ENCODE results near the gene CEP170B.
"Not testable (repeated sequence)": the region's sequence is repeated elsewhere in the genome, so short reads cannot be mapped to it uniquely, and the experiment has no call there.

The CEP170B gene

GRCh38 chr14:104887623-104888488 is 22.8 kb downstream of the CEP170B start:
- Histone ChIP-seq H3K9me3 (ENCODE audit: control insufficient read depth, insufficient read depth, low read length) (no peaks in the 10 kb centered on the region), H3K36me3 (ENCODE audit: control insufficient read depth, insufficient read depth, low read length) (peaks cover 30% of the 10 kb centered on the region), H3K27ac (ENCODE audit: low read depth, low read length) (no peak overlapping the region), H3K4me1 (ENCODE audit: control insufficient read depth, insufficient read depth, low read length) (no peaks in the 10 kb centered on the region), H3K9ac (ENCODE audit: low read depth, low read length) (no peak overlapping the region), H3K4me3 (ENCODE audit: low read depth, low read length) (no peak overlapping the region), H3K27me3 (ENCODE audit: control insufficient read depth, insufficient read depth, low read length) (no peaks in the 10 kb centered on the region)

GRCh38 chr14:104888489-104889374 is 23.7 kb downstream of the CEP170B start:
- Histone ChIP-seq H3K4me1 (ENCODE audit: control insufficient read depth, insufficient read depth, low read length) (no peaks in the 10 kb centered on the region), H3K36me3 (ENCODE audit: control insufficient read depth, insufficient read depth, low read length) (peaks cover 22% of the 10 kb centered on the region)

GRCh38 chr14:104889375-104889757 is 24.3 kb downstream of the CEP170B start:
- Histone ChIP-seq H3K27ac (ENCODE audit: low read depth, low read length) (no peak overlapping the region), H3K4me1 (ENCODE audit: control insufficient read depth, insufficient read depth, low read length) (no peaks in the 10 kb centered on the region), H3K27me3 (ENCODE audit: control insufficient read depth, insufficient read depth, low read length) (no peaks in the 10 kb centered on the region)

More at GRCh38 chr14:104888489-104889374, 23.7 kb downstream of the CEP170B start:
- Histone ChIP-seq H3K27me3 (ENCODE audit: control insufficient read depth, insufficient read depth, low read length) (no peaks in the 10 kb centered on the region), H3K9me3 (ENCODE audit: control insufficient read depth, insufficient read depth, low read length) (no peaks in the 10 kb centered on the region), H3K9ac (ENCODE audit: low read depth, low read length) (no peak overlapping the region), H3K27ac (ENCODE audit: low read depth, low read length) (no peak overlapping the region), H3K4me3 (ENCODE audit: low read depth, low read length) (no peak overlapping the region)

GRCh38 chr14:104890292-104890691 is 25.2 kb downstream of the CEP170B start:
- H3K27me3 ChIP-seq (ENCODE audit: control insufficient read depth, insufficient read depth, low read length); H3K27ac ChIP-seq (ENCODE audit: low read depth, low read length); H3K4me3 ChIP-seq (ENCODE audit: low read depth, low read length); H3K9me3 ChIP-seq (ENCODE audit: control insufficient read depth, insufficient read depth, low read length); H3K4me1 ChIP-seq (ENCODE audit: control insufficient read depth, insufficient read depth, low read length); H3K9ac ChIP-seq (ENCODE audit: low read depth, low read length): not testable (repeated sequence)
- peaks cover 21% of the 10 kb centered on the region for H3K36me3 ChIP-seq (ENCODE audit: control insufficient read depth, insufficient read depth, low read length)

More at GRCh38 chr14:104889375-104889757, 24.3 kb downstream of the CEP170B start:
- Histone ChIP-seq H3K36me3 (ENCODE audit: control insufficient read depth, insufficient read depth, low read length) (peaks cover 20% of the 10 kb centered on the region), H3K9ac (ENCODE audit: low read depth, low read length) (no peak overlapping the region), H3K9me3 (ENCODE audit: control insufficient read depth, insufficient read depth, low read length) (no peaks in the 10 kb centered on the region), H3K4me3 (ENCODE audit: low read depth, low read length) (no peak overlapping the region)

- no peaks in the 10 kb centered on the region for H3K4me1 ChIP-seq (ENCODE audit: control insufficient read depth, insufficient read depth, low read length)
- H3K36me3 ChIP-seq (ENCODE audit: control insufficient read depth, insufficient read depth, low read length), result peaks cover 18% of the 10 kb centered on the region
- H3K27ac ChIP-seq (ENCODE audit: low read depth, low read length), result no peak overlapping the region
- H3K9me3 ChIP-seq (ENCODE audit: control insufficient read depth, insufficient read depth, low read length), result no peaks in the 10 kb centered on the region
- H3K9ac ChIP-seq (ENCODE audit: low read depth, low read length), result no peak overlapping the region
- no peaks in the 10 kb centered on the region for H3K27me3 ChIP-seq (ENCODE audit: control insufficient read depth, insufficient read depth, low read length)
- H3K4me3 ChIP-seq (ENCODE audit: low read depth, low read length), result no peak overlapping the region
These were observed 26.1 kb downstream of the CEP170B start for GRCh38 chr14:104891121-104891551.

GRCh38 chr14:104891664-104892530 is 26.8 kb downstream of the CEP170B start:
- no peaks in the 10 kb centered on the region for H3K27me3 ChIP-seq (ENCODE audit: control insufficient read depth, insufficient read depth, low read length)
- H3K4me3 ChIP-seq (ENCODE audit: low read depth, low read length), result no peak overlapping the region
- no peaks in the 10 kb centered on the region for H3K9me3 ChIP-seq (ENCODE audit: control insufficient read depth, insufficient read depth, low read length)
- no peak overlapping the region for H3K9ac ChIP-seq (ENCODE audit: low read depth, low read length)
- peaks cover 11% of the 10 kb centered on the region; the same call in 1 of the 2 replicates for H3K36me3 ChIP-seq (ENCODE audit: control insufficient read depth, insufficient read depth, low read length)
- no peaks in the 10 kb centered on the region for H3K4me1 ChIP-seq (ENCODE audit: control insufficient read depth, insufficient read depth, low read length)
- H3K27ac ChIP-seq (ENCODE audit: low read depth, low read length), result no peak overlapping the region

- no peaks in the 10 kb centered on the region for H3K4me1 ChIP-seq (ENCODE audit: control insufficient read depth, insufficient read depth, low read length)
- H3K27ac ChIP-seq (ENCODE audit: low read depth, low read length), result no peak overlapping the region
- no peaks in the 10 kb centered on the region for H3K27me3 ChIP-seq (ENCODE audit: control insufficient read depth, insufficient read depth, low read length)
- no peak overlapping the region for H3K4me3 ChIP-seq (ENCODE audit: low read depth, low read length)
- H3K36me3 ChIP-seq (ENCODE audit: control insufficient read depth, insufficient read depth, low read length), result peaks cover 8% of the 10 kb centered on the region; the same call in 1 of the 2 replicates
- H3K9ac ChIP-seq (ENCODE audit: low read depth, low read length), result no peak overlapping the region
- H3K9me3 ChIP-seq (ENCODE audit: control insufficient read depth, insufficient read depth, low read length), result no peaks in the 10 kb centered on the region
These were observed 27.7 kb downstream of the CEP170B start for GRCh38 chr14:104892531-104893434.

- H3K4me3 ChIP-seq (ENCODE audit: low read depth, low read length), result no peak overlapping the region
- H3K36me3 ChIP-seq (ENCODE audit: control insufficient read depth, insufficient read depth, low read length), result peaks cover 5% of the 10 kb centered on the region; the same call in 1 of the 2 replicates
- H3K27me3 ChIP-seq (ENCODE audit: control insufficient read depth, insufficient read depth, low read length), result no peaks in the 10 kb centered on the region
- H3K27ac ChIP-seq (ENCODE audit: low read depth, low read length), result no peak overlapping the region
- no peaks in the 10 kb centered on the region for H3K4me1 ChIP-seq (ENCODE audit: control insufficient read depth, insufficient read depth, low read length)
- no peaks in the 10 kb centered on the region for H3K9me3 ChIP-seq (ENCODE audit: control insufficient read depth, insufficient read depth, low read length)
- H3K9ac ChIP-seq (ENCODE audit: low read depth, low read length), result no peak overlapping the region
These were observed 28.6 kb downstream of the CEP170B start for GRCh38 chr14:104893435-104894207.

GRCh38 chr14:104894331-104895206 is 29.5 kb downstream of the CEP170B start:
- Histone ChIP-seq H3K9ac (ENCODE audit: low read depth, low read length) (no peak overlapping the region), H3K27ac (ENCODE audit: low read depth, low read length) (no peak overlapping the region)

More at GRCh38 chr14:104894331-104895206, 29.5 kb downstream of the CEP170B start:
- Histone ChIP-seq H3K4me3 (ENCODE audit: low read depth, low read length) (no peak overlapping the region), H3K9me3 (ENCODE audit: control insufficient read depth, insufficient read depth, low read length) (no peaks in the 10 kb centered on the region), H3K36me3 (ENCODE audit: control insufficient read depth, insufficient read depth, low read length) (peaks cover 5% of the 10 kb centered on the region; the same call in 1 of the 2 replicates), H3K4me1 (ENCODE audit: control insufficient read depth, insufficient read depth, low read length) (no peaks in the 10 kb centered on the region), H3K27me3 (ENCODE audit: control insufficient read depth, insufficient read depth, low read length) (no peaks in the 10 kb centered on the region)
